ENCODE results near the gene TDRD6.

TDRD6 gene

GRCh38 chr6:46653439-46654195 is 34.1 kb upstream of the TDRD6 start:
- peak overlapping the region; percentile 85 for H3K27ac ChIP-seq (ENCODE audit: low read depth, low read length)
- no peaks in the 10 kb centered on the region for H3K36me3 ChIP-seq (ENCODE audit: control insufficient read depth, insufficient read depth, low read length)
- no peaks in the 10 kb centered on the region for H3K27me3 ChIP-seq (ENCODE audit: control insufficient read depth, insufficient read depth, low read length)

GRCh38 chr6:46655803-46656202 is 31.9 kb upstream of the TDRD6 start:
- Histone ChIP-seq H3K36me3 (ENCODE audit: control insufficient read depth, insufficient read depth, low read length) (no peaks in the 10 kb centered on the region), H3K4me1 (ENCODE audit: control insufficient read depth, insufficient read depth, low read length) (peaks cover 2% of the 10 kb centered on the region), H3K27ac (ENCODE audit: low read depth, low read length) (no peak overlapping the region), H3K4me3 (ENCODE audit: low read length) (no peak overlapping the region), H3K9ac (ENCODE audit: low read length) (no peak overlapping the region), H3K27me3 (ENCODE audit: control insufficient read depth, insufficient read depth, low read length) (no peaks in the 10 kb centered on the region)

More at GRCh38 chr6:46653439-46654195, 34.1 kb upstream of the TDRD6 start:
- peak overlapping the region; percentile 98 for H3K4me3 ChIP-seq (ENCODE audit: low read length)
- H3K9ac ChIP-seq (ENCODE audit: low read length) = peak overlapping the region; percentile 57
- peaks cover 2% of the 10 kb centered on the region for H3K4me1 ChIP-seq (ENCODE audit: control insufficient read depth, insufficient read depth, low read length)

GRCh38 chr6:46657642-46658041 is 30.0 kb upstream of the TDRD6 start:
- H3K27ac ChIP-seq (ENCODE audit: low read depth, low read length) = no peak overlapping the region
- H3K4me1 ChIP-seq (ENCODE audit: control insufficient read depth, insufficient read depth, low read length) = peaks cover 2% of the 10 kb centered on the region
- no peak overlapping the region for H3K4me3 ChIP-seq (ENCODE audit: low read length)
- H3K27me3 ChIP-seq (ENCODE audit: control insufficient read depth, insufficient read depth, low read length) = no peaks in the 10 kb centered on the region
- H3K9ac ChIP-seq (ENCODE audit: low read length) = no peak overlapping the region
- no peaks in the 10 kb centered on the region for H3K36me3 ChIP-seq (ENCODE audit: control insufficient read depth, insufficient read depth, low read length)

- Histone ChIP-seq H3K4me1 (ENCODE audit: control insufficient read depth, insufficient read depth, low read length) (no peaks in the 10 kb centered on the region), H3K36me3 (ENCODE audit: control insufficient read depth, insufficient read depth, low read length) (no peaks in the 10 kb centered on the region), H3K9ac (ENCODE audit: low read length) (no peak overlapping the region), H3K27me3 (ENCODE audit: control insufficient read depth, insufficient read depth, low read length) (no peaks in the 10 kb centered on the region), H3K4me3 (ENCODE audit: low read length) (no peak overlapping the region), H3K27ac (ENCODE audit: low read depth, low read length) (no peak overlapping the region)
Measured at GRCh38 chr6:46661483-46661882, 26.2 kb upstream of the TDRD6 start.

GRCh38 chr6:46667377-46667776 is 20.3 kb upstream of the TDRD6 start:
- Histone ChIP-seq H3K4me3 (ENCODE audit: low read length) (no peak overlapping the region), H3K4me1 (ENCODE audit: control insufficient read depth, insufficient read depth, low read length) (no peaks in the 10 kb centered on the region), H3K36me3 (ENCODE audit: control insufficient read depth, insufficient read depth, low read length) (no peaks in the 10 kb centered on the region), H3K27ac (ENCODE audit: low read depth, low read length) (no peak overlapping the region), H3K9ac (ENCODE audit: low read length) (no peak overlapping the region), H3K27me3 (ENCODE audit: control insufficient read depth, insufficient read depth, low read length) (no peaks in the 10 kb centered on the region)

- Histone ChIP-seq H3K36me3 (ENCODE audit: control insufficient read depth, insufficient read depth, low read length) (no peaks in the 10 kb centered on the region), H3K27me3 (ENCODE audit: control insufficient read depth, insufficient read depth, low read length) (no peaks in the 10 kb centered on the region), H3K4me3 (ENCODE audit: low read length) (no peak overlapping the region), H3K9ac (ENCODE audit: low read length) (no peak overlapping the region), H3K27ac (ENCODE audit: low read depth, low read length) (no peak overlapping the region), H3K4me1 (ENCODE audit: control insufficient read depth, insufficient read depth, low read length) (no peaks in the 10 kb centered on the region)
Measured at GRCh38 chr6:46674410-46674809, 13.3 kb upstream of the TDRD6 start.

- no peak overlapping the region for H3K4me3 ChIP-seq (ENCODE audit: low read length)
- no peak overlapping the region for H3K9ac ChIP-seq (ENCODE audit: low read length)
- H3K27me3 ChIP-seq (ENCODE audit: control insufficient read depth, insufficient read depth, low read length) = no peaks in the 10 kb centered on the region
- H3K36me3 ChIP-seq (ENCODE audit: control insufficient read depth, insufficient read depth, low read length) = no peaks in the 10 kb centered on the region
- H3K27ac ChIP-seq (ENCODE audit: low read depth, low read length) = no peak overlapping the region
- H3K4me1 ChIP-seq (ENCODE audit: control insufficient read depth, insufficient read depth, low read length) = no peaks in the 10 kb centered on the region
Measured at GRCh38 chr6:46676604-46677313, 10.9 kb upstream of the TDRD6 start.

DNA sequence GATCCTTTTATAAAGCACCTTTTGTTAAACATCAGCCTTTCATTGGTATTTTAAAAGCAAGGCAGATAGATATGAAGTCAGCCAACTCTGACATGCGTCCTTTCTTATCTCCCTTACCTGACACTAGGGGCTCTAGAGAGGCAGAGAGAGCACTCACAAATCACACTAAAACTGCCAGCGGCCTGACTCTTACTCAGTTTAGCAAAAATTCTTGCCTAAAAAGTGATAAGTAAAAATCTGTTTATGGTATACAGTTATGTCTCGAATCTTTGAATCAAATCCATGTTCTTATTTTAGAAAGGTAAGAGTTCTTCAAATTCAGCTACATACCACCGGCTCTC is 10.4 kb upstream of the TDRD6 start:
- Histone ChIP-seq H3K36me3 (ENCODE audit: control insufficient read depth, insufficient read depth, low read length) (no peaks in the 10 kb centered on the region), H3K27me3 (ENCODE audit: control insufficient read depth, insufficient read depth, low read length) (no peaks in the 10 kb centered on the region), H3K4me3 (ENCODE audit: low read length) (no peak overlapping the region), H3K9ac (ENCODE audit: low read length) (no peak overlapping the region), H3K4me1 (ENCODE audit: control insufficient read depth, insufficient read depth, low read length) (no peaks in the 10 kb centered on the region), H3K27ac (ENCODE audit: low read depth, low read length) (no peak overlapping the region)

GRCh38 chr6:46684771-46685170 is 2.9 kb upstream of the TDRD6 start:
- H3K4me3 ChIP-seq (ENCODE audit: low read length) = no peak overlapping the region

DNA sequence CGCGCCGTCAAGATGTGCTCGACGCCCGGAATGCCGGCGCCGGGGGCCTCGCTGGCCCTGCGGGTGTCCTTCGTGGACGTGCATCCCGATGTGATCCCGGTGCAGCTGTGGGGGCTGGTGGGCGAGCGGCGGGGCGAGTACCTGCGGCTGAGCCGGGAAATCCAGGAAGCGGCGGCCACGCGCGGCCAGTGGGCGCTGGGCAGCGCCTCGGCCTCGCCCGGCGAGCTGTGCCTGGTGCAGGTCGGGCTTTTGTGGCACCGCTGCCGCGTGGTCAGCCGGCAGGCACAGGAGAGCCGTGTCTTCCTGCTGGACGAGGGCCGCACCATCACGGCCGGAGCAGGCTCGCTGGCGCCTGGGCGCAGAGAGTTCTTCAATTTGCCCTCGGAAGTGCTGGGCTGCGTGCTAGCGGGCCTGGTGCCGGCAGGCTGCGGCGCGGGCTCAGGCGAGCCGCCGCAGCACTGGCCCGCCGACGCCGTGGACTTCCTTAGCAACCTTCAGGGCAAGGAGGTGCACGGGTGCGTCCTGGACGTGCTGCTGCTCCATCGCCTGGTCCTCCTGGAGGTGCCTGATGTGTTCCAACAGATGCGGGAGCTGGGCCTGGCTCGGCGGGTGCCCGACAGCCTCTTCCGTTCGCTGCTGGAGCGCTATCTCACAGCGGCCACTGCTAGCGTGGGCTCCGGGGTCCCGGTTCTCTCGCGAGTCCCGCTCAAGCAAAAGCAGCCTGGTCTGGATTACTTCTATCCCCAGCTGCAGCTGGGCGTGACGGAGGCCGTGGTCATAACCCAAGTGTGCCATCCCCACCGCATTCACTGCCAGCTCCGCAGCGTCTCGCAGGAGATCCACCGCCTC is 656 bp downstream of the TDRD6 start:
- H3K36me3 ChIP-seq (ENCODE audit: control insufficient read depth, insufficient read depth, low read length) = no peaks in the 10 kb centered on the region
- H3K27me3 ChIP-seq (ENCODE audit: control insufficient read depth, insufficient read depth, low read length) = no peaks in the 10 kb centered on the region
- no peaks in the 10 kb centered on the region for H3K4me1 ChIP-seq (ENCODE audit: control insufficient read depth, insufficient read depth, low read length)
- no peak overlapping the region for H3K4me3 ChIP-seq (ENCODE audit: low read length)
- no peak overlapping the region for H3K27ac ChIP-seq (ENCODE audit: low read depth, low read length)
- H3K9ac ChIP-seq (ENCODE audit: low read length) = no peak overlapping the region

More at GRCh38 chr6:46684771-46685170, 2.9 kb upstream of the TDRD6 start:
- Histone ChIP-seq H3K4me1 (ENCODE audit: control insufficient read depth, insufficient read depth, low read length) (no peaks in the 10 kb centered on the region), H3K27ac (ENCODE audit: low read depth, low read length) (no peak overlapping the region), H3K9ac (ENCODE audit: low read length) (no peak overlapping the region), H3K27me3 (ENCODE audit: control insufficient read depth, insufficient read depth, low read length) (no peaks in the 10 kb centered on the region), H3K36me3 (ENCODE audit: control insufficient read depth, insufficient read depth, low read length) (no peaks in the 10 kb centered on the region)

- Histone ChIP-seq H3K4me1 (ENCODE audit: control insufficient read depth, insufficient read depth, low read length) (no peaks in the 10 kb centered on the region), H3K36me3 (ENCODE audit: control insufficient read depth, insufficient read depth, low read length) (no peaks in the 10 kb centered on the region), H3K27ac (ENCODE audit: low read depth, low read length) (no peak overlapping the region), H3K4me3 (ENCODE audit: low read length) (no peak overlapping the region), H3K9ac (ENCODE audit: low read length) (no peak overlapping the region), H3K27me3 (ENCODE audit: control insufficient read depth, insufficient read depth, low read length) (no peaks in the 10 kb centered on the region)
Measured at GRCh38 chr6:46688966-46689335, 1.3 kb downstream of the TDRD6 start.

DNA sequence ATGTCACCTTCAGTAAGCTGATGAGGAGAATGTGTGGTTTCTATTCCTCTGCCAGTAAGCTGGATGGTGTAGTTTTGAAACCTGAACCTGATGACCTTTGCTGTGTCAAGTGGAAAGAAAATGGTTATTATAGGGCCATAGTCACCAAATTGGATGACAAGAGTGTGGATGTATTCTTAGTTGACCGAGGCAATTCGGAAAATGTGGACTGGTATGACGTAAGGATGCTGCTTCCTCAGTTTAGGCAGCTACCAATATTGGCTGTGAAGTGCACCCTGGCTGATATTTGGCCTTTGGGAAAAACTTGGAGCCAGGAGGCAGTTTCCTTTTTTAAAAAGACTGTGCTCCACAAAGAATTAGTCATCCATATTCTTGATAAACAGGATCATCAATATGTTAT is 2.0 kb downstream of the TDRD6 start:
- Histone ChIP-seq H3K9ac (ENCODE audit: low read length) (no peak overlapping the region), H3K27me3 (ENCODE audit: control insufficient read depth, insufficient read depth, low read length) (no peaks in the 10 kb centered on the region), H3K36me3 (ENCODE audit: control insufficient read depth, insufficient read depth, low read length) (no peaks in the 10 kb centered on the region), H3K27ac (ENCODE audit: low read depth, low read length) (no peak overlapping the region), H3K4me3 (ENCODE audit: low read length) (no peak overlapping the region), H3K4me1 (ENCODE audit: control insufficient read depth, insufficient read depth, low read length) (no peaks in the 10 kb centered on the region)
